ENCODE data around the gene SMAD7. TPM values are rescaled to one million over a fixed set of nuclear protein-coding genes. Genes with fewer than 3 reads are reported as not detected.

Gene SMAD7
- total and polyA plus RNA-seq, 4 donors = 27.3 to 98.8 (median 44.2) TPM

DNA sequence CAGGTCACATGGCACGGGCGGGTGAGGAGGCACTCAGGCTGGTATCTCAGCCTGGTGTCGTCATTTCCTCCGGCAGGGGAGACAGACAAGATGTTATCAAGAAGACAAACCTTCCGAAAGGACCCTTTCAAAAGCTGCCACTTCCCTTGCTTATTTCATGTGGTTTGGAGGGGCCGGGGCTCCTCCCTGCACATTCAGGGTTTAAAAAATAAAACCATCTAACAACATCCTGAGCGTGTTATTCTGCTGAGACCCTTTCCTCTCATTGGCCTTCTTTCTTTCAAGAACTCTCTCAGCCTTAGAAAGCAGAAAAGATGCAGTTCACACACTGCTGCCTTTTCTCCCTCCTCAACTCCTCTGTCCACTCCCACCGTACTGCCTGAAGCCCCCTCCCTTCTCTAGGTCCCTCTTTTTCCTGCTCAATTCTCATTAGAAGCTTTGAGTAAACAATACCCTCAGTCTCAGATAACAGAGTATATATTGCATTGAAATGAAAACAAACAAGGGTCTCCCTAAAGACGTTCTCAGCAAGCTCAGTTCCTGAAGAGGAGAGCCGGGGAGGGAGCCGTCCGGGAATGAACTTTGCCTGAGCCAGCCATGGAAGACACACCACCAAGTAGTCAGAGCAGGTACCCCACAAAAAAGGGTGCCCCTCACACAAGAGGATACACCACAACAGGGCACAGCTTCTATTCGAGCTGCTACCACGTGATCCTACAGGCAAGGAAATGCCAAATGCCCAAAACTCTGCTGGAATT lies 9.7 kb downstream of the SMAD7 start:
- WGBS, 2 donors = 5 to 12% methylated on average over 14 of the region's 14 CpGs
- H3K4me3 ChIP-seq (ENCODE audit: low read length in 2 of 2) = no peak overlapping the region
- H3K27me3 ChIP-seq (ENCODE audit: control insufficient read depth in 1 of 2, insufficient read depth in 2 of 2, low read length in 1 of 2) = no peaks in the 10 kb centered on the region
- DNase-seq (no peak), ATAC-seq (ENCODE audit: low FRiP score) (no peak)
- H3K4me1 ChIP-seq (ENCODE audit: control insufficient read depth in 1 of 2, insufficient read depth in 2 of 2, low read length in 2 of 2) = peaks cover 2 to 6% of the 10 kb centered on the region in 2 donors
- intact Hi-C loops (cut with DNase I) = loop anchor here in 1 of 2 donors (5.0 to 10.0 kb wide), 3 partner anchors 164 to 266 kb away; no protein-coding TSS in a partner anchor
- peak overlapping the region; percentile 61 to 83 for H3K27ac ChIP-seq (ENCODE audit: low read depth in 1 of 2, low read length in 2 of 2)
- H3K9me3 ChIP-seq (ENCODE audit: control insufficient read depth, low read length) = no peaks in the 10 kb centered on the region
- peaks cover 0 to 2% of the 10 kb centered on the region in 2 donors for H3K36me3 ChIP-seq (ENCODE audit: control insufficient read depth in 1 of 2, insufficient read depth in 2 of 2, low read length in 1 of 2)

DNA sequence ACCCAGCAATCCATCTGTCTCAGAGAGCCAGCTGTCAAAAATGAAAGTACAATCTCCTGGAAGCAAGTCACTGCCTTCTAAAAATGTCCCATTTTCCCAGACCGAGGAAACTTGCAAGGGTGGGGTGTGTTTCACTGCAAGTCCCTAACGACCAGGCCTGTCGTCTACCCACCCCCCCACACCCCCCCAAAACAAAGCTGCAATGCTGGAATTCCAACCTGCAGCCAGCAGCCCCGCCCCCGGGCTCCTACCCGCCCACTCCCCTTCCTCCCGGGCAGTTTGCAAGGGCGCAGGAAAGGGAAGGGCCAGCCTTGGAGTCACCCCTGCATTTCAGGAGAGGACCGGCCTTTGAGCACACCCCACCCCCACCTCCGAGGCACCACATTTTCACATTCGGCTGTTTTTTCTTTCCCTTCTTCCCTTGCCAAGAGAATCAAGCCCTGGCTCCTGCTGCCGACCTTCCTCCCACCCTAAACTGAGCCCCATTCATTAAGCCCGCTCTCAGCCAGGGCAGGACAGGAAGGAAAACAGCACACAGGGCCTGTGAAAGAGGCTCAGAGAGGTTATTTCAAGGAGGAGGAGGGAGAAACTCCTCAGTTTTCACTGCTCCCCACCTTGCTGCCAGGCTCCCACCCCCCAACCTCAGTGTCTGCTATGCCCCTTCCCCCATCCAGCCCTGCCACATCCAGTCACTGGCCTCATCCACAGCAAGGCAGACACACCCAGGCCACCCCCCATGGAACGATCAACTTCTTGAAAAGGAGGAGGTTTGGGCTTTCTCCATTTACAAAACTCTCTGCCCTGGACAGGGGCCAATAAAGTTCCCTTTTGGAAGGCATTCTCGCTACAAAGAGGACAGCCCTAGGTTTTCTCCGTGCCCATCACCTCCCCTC lies 11.3 kb downstream of the SMAD7 start:
- WGBS, 2 donors = 1 to 2% methylated on average over 14 to 16 of the region's 16 CpGs
- no peaks in the 10 kb centered on the region for H3K27me3 ChIP-seq (ENCODE audit: control insufficient read depth in 1 of 2, insufficient read depth in 2 of 2, low read length in 1 of 2)
- peak overlapping the region; percentile 46 to 80 for H3K27ac ChIP-seq (ENCODE audit: low read depth in 1 of 2, low read length in 2 of 2)
- H3K4me1 ChIP-seq (ENCODE audit: control insufficient read depth in 1 of 2, insufficient read depth in 2 of 2, low read length in 2 of 2) = peaks cover under 1 to 10% of the 10 kb centered on the region in 2 donors
- peaks cover 0 to 2% of the 10 kb centered on the region in 2 donors for H3K36me3 ChIP-seq (ENCODE audit: control insufficient read depth in 1 of 2, insufficient read depth in 2 of 2, low read length in 1 of 2)
- ATAC-seq (ENCODE audit: low FRiP score) = peak; percentile 61
- intact Hi-C loops (cut with DNase I) = loop anchor here (5.0 to 10.0 kb wide), 4 partner anchors 37 to 265 kb away; no protein-coding TSS in a partner anchor
- no peaks in the 10 kb centered on the region for H3K9me3 ChIP-seq (ENCODE audit: control insufficient read depth, low read length)
- peak; percentile 84 to 86 for DNase-seq
- no peak overlapping the region for H3K4me3 ChIP-seq (ENCODE audit: low read length in 2 of 2)

DNA sequence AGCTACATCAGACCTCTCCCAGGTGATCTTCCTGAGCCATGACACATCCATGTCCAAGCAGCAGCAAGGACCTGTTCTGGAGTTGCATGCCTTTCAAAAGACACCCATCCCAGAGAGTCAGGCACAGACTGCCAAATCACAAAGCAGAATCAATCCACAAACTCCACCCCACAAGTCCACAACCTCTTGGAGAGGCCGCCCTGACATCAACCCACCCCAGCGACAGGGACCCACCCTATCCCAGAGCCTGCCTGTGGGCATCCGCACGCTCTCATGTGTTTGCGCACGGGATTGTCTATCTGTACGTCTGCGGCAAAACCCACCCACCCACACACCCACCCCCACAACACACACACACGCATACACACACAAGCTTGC lies 11.9 kb downstream of the SMAD7 start:
- Histone ChIP-seq H3K9me3 (ENCODE audit: control insufficient read depth, low read length) (no peaks in the 10 kb centered on the region), H3K36me3 (ENCODE audit: control insufficient read depth in 1 of 2, insufficient read depth in 2 of 2, low read length in 1 of 2) (no peaks in the 10 kb centered on the region), H3K4me1 (ENCODE audit: control insufficient read depth in 1 of 2, insufficient read depth in 2 of 2, low read length in 2 of 2) (peaks cover 0 to 10% of the 10 kb centered on the region in 2 donors), H3K27ac (ENCODE audit: low read depth in 1 of 2, low read length in 2 of 2) (peak overlapping the region; percentile 46 to 49), H3K4me3 (ENCODE audit: low read length in 2 of 2) (no peak overlapping the region), H3K27me3 (ENCODE audit: control insufficient read depth in 1 of 2, insufficient read depth in 2 of 2, low read length in 1 of 2) (no peaks in the 10 kb centered on the region)
- intact Hi-C loops (cut with DNase I) = loop anchor here in 1 of 2 donors (5.0 kb wide), 1 partner anchor 37 kb away; no protein-coding TSS in a partner anchor
- DNase-seq = no peak
- ATAC-seq (ENCODE audit: low FRiP score) = peak; percentile 0
- 2 to 9% methylated on average over 9 of the region's 9 CpGs for WGBS, 2 donors

DNA sequence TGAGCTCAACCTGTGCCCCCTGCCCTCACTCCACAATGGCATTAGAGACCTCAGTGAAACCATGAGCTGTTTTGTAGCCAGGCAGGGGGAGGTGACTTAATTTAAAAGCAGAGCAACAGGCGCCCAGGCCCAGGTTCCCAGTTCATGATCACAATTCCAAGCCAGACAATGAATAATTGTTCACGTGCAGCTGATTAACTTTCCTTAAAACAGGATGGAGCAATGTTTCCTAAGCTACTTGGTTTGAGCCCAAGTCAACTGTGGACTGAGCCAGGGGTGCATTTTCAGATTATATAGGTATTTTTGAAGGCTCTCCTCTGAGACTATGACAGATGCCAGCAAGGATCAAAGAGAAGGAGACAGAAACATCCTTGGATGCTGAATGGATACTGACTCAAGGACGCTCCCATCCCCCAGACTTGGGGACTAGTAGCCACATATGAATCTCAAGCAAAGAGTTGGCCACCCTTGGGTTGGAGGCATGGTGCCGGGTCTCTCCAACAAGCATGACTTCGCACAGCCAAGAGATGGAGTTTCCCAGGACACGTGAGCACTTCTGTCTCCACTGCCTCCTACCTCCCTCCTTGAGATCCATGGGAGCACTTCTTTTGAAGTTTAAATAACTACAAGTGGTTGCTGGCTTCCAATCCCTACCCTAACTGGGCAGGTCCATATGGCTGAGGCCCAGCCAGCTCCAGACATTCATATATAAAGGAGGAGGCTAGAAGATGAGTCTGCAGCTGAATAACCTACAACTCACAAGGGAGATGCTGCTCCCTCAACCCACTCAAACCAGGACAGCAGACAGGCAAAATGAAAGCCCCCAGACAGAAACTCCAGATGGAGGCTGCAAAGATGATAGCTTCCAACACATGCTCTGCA lies 12.7 kb downstream of the SMAD7 start:
- DNase-seq (no peak), ATAC-seq (ENCODE audit: low FRiP score) (no peak)
- intact Hi-C loops (cut with DNase I) = loop anchor here in 1 of 2 donors (5.0 kb wide), 1 partner anchor 36 kb away; no protein-coding TSS in a partner anchor
- Histone ChIP-seq H3K27ac (ENCODE audit: low read depth in 1 of 2, low read length in 2 of 2) (peak overlapping the region; percentile 46 to 49), H3K36me3 (ENCODE audit: control insufficient read depth in 1 of 2, insufficient read depth in 2 of 2, low read length in 1 of 2) (no peaks in the 10 kb centered on the region), H3K4me1 (ENCODE audit: control insufficient read depth in 1 of 2, insufficient read depth in 2 of 2, low read length in 2 of 2) (peaks cover 0 to 10% of the 10 kb centered on the region in 2 donors), H3K9me3 (ENCODE audit: control insufficient read depth, low read length) (no peaks in the 10 kb centered on the region), H3K27me3 (ENCODE audit: control insufficient read depth in 1 of 2, insufficient read depth in 2 of 2, low read length in 1 of 2) (no peaks in the 10 kb centered on the region), H3K4me3 (ENCODE audit: low read length in 2 of 2) (no peak overlapping the region)
- 28 to 39% methylated on average over 6 of the region's 6 CpGs for WGBS, 2 donors

DNA sequence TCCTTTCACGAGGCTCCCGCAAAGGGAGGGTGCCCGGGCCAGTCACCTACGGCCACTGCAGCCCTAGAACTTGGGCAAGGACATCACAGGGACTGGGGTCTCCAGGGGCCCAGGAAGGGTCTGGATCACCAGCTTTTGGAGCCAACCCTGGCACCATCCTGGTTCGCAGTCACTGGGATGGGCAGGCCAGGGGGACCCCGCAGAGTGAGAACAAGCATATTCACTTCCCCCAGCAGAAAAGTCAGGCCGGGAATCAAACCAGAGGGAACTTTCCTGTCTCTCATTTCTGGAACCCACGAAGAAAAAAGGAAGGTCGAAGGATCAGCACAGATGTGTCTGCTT lies 15.4 kb downstream of the SMAD7 start:
- no peaks in the 10 kb centered on the region for H3K36me3 ChIP-seq (ENCODE audit: control insufficient read depth in 1 of 2, insufficient read depth in 2 of 2, low read length in 1 of 2)
- H3K4me1 ChIP-seq (ENCODE audit: control insufficient read depth in 1 of 2, insufficient read depth in 2 of 2, low read length in 2 of 2) = peaks cover 3 to 7% of the 10 kb centered on the region in 2 donors
- intact Hi-C loops (cut with DNase I) = loop anchor here in 1 of 2 donors (5.0 kb wide), 1 partner anchor 33 kb away; no protein-coding TSS in a partner anchor
- no peaks in the 10 kb centered on the region for H3K9me3 ChIP-seq (ENCODE audit: control insufficient read depth, low read length)
- peak overlapping the region; percentile 70 to 87 for H3K27ac ChIP-seq (ENCODE audit: low read depth in 1 of 2, low read length in 2 of 2)
- H3K4me3 ChIP-seq (ENCODE audit: low read length in 2 of 2) = no peak overlapping the region
- WGBS, 2 donors = 32 to 37% methylated on average over 9 of the region's 9 CpGs
- no peak for ATAC-seq (ENCODE audit: low FRiP score)
- H3K27me3 ChIP-seq (ENCODE audit: control insufficient read depth in 1 of 2, insufficient read depth in 2 of 2, low read length in 1 of 2) = no peaks in the 10 kb centered on the region
- DNase-seq = no peak

DNA sequence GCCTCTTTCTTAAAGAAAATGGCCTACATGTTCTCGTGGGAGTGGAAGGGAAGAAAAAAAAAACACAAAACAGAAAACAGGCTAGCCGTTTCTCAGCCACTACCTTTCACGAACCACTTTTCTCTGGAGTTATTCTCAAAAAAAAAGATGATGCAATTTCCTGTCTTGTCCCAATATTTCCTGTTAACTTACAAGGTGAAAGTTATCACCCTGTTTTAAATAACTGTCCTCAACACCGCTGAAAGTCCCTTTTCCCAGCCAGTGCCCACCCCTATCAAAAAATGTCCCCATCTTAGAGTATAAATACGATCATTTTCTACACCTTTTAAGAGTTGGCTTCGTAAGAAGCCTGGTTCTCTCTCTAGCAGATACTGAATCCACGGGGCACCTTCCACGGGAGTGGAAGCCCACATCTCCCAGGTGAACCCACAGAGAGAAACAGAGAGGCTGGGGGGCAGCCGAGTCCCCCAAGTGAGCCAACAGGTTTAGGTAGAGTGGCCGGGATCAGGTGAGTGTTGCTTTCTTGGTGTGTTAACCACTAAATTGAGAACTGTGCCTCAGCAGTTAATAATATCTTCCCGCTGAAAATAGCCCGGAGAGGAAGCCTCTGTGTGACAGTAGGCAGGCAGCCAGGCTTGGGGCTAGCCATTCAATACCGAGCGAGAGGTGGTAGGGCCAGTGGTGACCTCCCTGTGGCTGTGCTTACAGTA lies 15.9 kb downstream of the SMAD7 start:
- intact Hi-C loops (cut with DNase I) = loop anchor here in 1 of 2 donors (5.0 kb wide), 2 partner anchors 33 to 108 kb away; no protein-coding TSS in a partner anchor

DNA sequence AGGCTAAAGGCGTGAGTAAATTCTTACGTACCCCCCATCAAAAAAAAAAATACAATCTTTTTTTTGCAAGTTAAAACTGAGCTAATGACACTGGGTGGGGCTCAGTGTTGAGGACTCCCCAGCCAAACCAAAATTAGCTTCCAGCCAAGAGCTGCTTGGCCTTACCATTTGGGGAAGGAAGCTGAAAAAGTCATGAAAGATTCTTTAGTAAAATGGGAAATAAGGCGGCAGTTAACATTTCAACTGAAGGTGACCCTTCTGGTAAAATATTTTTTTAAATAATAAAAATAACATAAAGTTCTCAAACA lies 16.4 kb downstream of the SMAD7 start:
- WGBS, 2 donors = 1 to 2% methylated on average over 3 of the region's 3 CpGs
- H3K9me3 ChIP-seq (ENCODE audit: control insufficient read depth, low read length) = no peaks in the 10 kb centered on the region
- ATAC-seq (ENCODE audit: low FRiP score) (peak; percentile 31), DNase-seq (no peak)
- H3K4me1 ChIP-seq (ENCODE audit: control insufficient read depth in 1 of 2, insufficient read depth in 2 of 2, low read length in 2 of 2) = peaks cover 3 to 7% of the 10 kb centered on the region in 2 donors
- H3K27ac ChIP-seq (ENCODE audit: low read depth in 1 of 2, low read length in 2 of 2) = peak overlapping the region; percentile 3 to 70
- H3K27me3 ChIP-seq (ENCODE audit: control insufficient read depth in 1 of 2, insufficient read depth in 2 of 2, low read length in 1 of 2) = no peaks in the 10 kb centered on the region
- H3K36me3 ChIP-seq (ENCODE audit: control insufficient read depth in 1 of 2, insufficient read depth in 2 of 2, low read length in 1 of 2) = no peaks in the 10 kb centered on the region
- intact Hi-C loops (cut with DNase I) = loop anchor here in 1 of 2 donors (5.0 kb wide), 1 partner anchor 107 kb away; no protein-coding TSS in a partner anchor
- no peak overlapping the region for H3K4me3 ChIP-seq (ENCODE audit: low read length in 2 of 2)

More for the DNA sequence above, 15.9 kb downstream of the SMAD7 start:
- Histone ChIP-seq H3K36me3 (ENCODE audit: control insufficient read depth in 1 of 2, insufficient read depth in 2 of 2, low read length in 1 of 2) (no peaks in the 10 kb centered on the region), H3K4me1 (ENCODE audit: control insufficient read depth in 1 of 2, insufficient read depth in 2 of 2, low read length in 2 of 2) (peaks cover 3 to 7% of the 10 kb centered on the region in 2 donors), H3K27me3 (ENCODE audit: control insufficient read depth in 1 of 2, insufficient read depth in 2 of 2, low read length in 1 of 2) (no peaks in the 10 kb centered on the region), H3K4me3 (ENCODE audit: low read length in 2 of 2) (no peak overlapping the region), H3K9me3 (ENCODE audit: control insufficient read depth, low read length) (no peaks in the 10 kb centered on the region), H3K27ac (ENCODE audit: low read depth in 1 of 2, low read length in 2 of 2) (peak overlapping the region; percentile 70 to 87)
- 5 to 8% methylated on average over 14 of the region's 14 CpGs for WGBS, 2 donors
- peak; percentile 27 for ATAC-seq (ENCODE audit: low FRiP score)
- peak; percentile 84 to 87 for DNase-seq
